AG09309 (cell line): Measurements from ENCODE around the gene ATXN7.

ENCODE experiments used
- DNase-seq: peaks from one replicate; pipeline ENCODE4 v3.0.0-alpha.2; 2010; ENCODE audit warnings: low read depth
- H3K4me3 ChIP-seq: 2 replicates; pipeline ENCODE4 v1.5.1; 2011; ENCODE audit warnings: mild to moderate bottlenecking, low read depth, low read length, moderate library complexity; ENCODE audit not compliant: control insufficient read depth
- TF ChIP-seq, protein P1 (sequence below): IDR thresholded peaks from 2 replicates; pipeline ENCODE4 v1.5.1; 2011; ENCODE audit warnings: mild to moderate bottlenecking, low read depth, low read length, inconsistent platforms; ENCODE audit not compliant: insufficient read depth, control insufficient read depth; ENCODE audit errors: missing control alignments

The ATXN7 gene

GRCh38 chr3:63970631-63971475 lies 107.2 kb downstream of the ATXN7 start:
- H3K4me3 ChIP-seq: no peak overlapping the region
- TF ChIP-seq, protein P1, sequence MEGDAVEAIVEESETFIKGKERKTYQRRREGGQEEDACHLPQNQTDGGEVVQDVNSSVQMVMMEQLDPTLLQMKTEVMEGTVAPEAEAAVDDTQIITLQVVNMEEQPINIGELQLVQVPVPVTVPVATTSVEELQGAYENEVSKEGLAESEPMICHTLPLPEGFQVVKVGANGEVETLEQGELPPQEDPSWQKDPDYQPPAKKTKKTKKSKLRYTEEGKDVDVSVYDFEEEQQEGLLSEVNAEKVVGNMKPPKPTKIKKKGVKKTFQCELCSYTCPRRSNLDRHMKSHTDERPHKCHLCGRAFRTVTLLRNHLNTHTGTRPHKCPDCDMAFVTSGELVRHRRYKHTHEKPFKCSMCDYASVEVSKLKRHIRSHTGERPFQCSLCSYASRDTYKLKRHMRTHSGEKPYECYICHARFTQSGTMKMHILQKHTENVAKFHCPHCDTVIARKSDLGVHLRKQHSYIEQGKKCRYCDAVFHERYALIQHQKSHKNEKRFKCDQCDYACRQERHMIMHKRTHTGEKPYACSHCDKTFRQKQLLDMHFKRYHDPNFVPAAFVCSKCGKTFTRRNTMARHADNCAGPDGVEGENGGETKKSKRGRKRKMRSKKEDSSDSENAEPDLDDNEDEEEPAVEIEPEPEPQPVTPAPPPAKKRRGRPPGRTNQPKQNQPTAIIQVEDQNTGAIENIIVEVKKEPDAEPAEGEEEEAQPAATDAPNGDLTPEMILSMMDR: no peak
- DNase-seq: no peak

DNA sequence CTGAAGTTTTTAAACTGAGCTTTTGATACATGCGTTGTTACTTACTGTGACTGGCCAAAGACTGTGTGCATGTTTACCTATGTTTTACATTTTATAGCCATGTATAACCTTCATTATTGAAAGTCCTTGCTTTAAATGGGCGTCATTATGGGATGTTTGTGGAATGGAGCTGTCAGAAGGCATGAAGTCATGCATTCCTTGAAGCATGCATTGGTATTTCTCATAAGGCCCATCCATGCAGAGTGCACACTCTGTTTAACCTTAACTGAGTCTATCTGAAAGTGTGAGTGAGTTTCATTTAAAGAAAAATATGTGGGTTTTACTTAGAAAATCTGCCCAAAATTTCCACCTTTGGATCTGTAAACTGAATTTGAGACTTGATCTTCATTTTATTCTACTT lies 108.5 kb downstream of the ATXN7 start:
- TF ChIP-seq, protein P1: no peak
- no peak for DNase-seq
- H3K4me3 ChIP-seq: no peak overlapping the region

- no peak overlapping the region for H3K4me3 ChIP-seq
- no peak for DNase-seq
- TF ChIP-seq, protein P1: no peak
These were observed 109.3 kb downstream of the ATXN7 start for GRCh38 chr3:63972987-63973386.

DNA sequence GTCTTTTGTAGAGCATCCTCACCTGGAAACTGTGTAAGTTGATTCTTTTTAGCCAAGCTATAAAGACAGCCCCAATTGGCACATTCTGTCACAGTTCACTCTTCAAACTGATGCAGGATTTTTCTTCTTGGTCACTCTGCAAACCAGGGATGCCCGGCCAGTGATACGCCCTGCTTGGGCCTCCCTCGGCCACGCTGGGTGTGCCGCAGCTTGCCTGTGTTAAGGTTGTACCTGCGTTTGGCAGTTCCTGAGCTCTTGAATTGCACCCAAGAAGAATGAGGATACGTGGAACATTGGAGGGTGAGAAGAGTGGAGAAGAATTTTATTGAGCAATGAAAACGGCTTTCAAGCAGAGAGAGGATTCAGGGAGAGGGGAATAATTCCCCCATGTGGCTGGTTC lies 109.7 kb downstream of the ATXN7 start:
- DNase-seq: no peak
- TF ChIP-seq, protein P1: no peak

GRCh38 chr3:63974451-63974850 lies 110.8 kb downstream of the ATXN7 start:
- no peak for DNase-seq
- TF ChIP-seq, protein P1: no peak
- H3K4me3 ChIP-seq: no peak overlapping the region

More for the DNA sequence above, 109.7 kb downstream of the ATXN7 start:
- no peak overlapping the region for H3K4me3 ChIP-seq

GRCh38 chr3:63975723-63976122 lies 112.1 kb downstream of the ATXN7 start:
- no peak for DNase-seq
- TF ChIP-seq, protein P1: no peak
- H3K4me3 ChIP-seq: no peak overlapping the region
